Stimulated activated naive CD4-positive, alpha-beta T cell (primary cell): Measurements from ENCODE around the gene GRK1.

Experiments used
- DNase-seq, 6 experiments: peaks; one replicate each; lab custom pipeline; 2025; lab: John Stamatoyannopoulos, UW

The GRK1 gene

GRCh38 chr13:113632706-113633484, 34.1 kb upstream of the GRK1 start:
- DNase-seq, result no peak

GRCh38 chr13:113633485-113633873, 33.5 kb upstream of the GRK1 start:
- DNase-seq, result no peak

- DNase-seq, result peak in 3 of 6 experiments; percentile 82 to 84 (median 84)
Observed at GRCh38 chr13:113634279-113635047, 32.6 kb upstream of the GRK1 start.

GRCh38 chr13:113635048-113635420, 32.0 kb upstream of the GRK1 start:
- no peak for DNase-seq

GRCh38 chr13:113635709-113636108, 31.3 kb upstream of the GRK1 start:
- DNase-seq, result no peak

- no peak for DNase-seq
Observed at GRCh38 chr13:113636266-113636963, 30.6 kb upstream of the GRK1 start.

GRCh38 chr13:113637262-113638160, 29.5 kb upstream of the GRK1 start:
- DNase-seq, result no peak

GRCh38 chr13:113638173-113638746, 28.8 kb upstream of the GRK1 start:
- no peak for DNase-seq

GRCh38 chr13:113638806-113639205, 28.2 kb upstream of the GRK1 start:
- no peak for DNase-seq

- DNase-seq, result no peak
Observed at GRCh38 chr13:113639616-113640262, 27.3 kb upstream of the GRK1 start.

- DNase-seq, result no peak
Observed at GRCh38 chr13:113641426-113641825, 25.6 kb upstream of the GRK1 start.

GRCh38 chr13:113642563-113642962, 24.5 kb upstream of the GRK1 start:
- DNase-seq, result no peak

- no peak for DNase-seq
Observed at GRCh38 chr13:113643593-113643992, 23.4 kb upstream of the GRK1 start.

GRCh38 chr13:113644800-113645199, 22.2 kb upstream of the GRK1 start:
- no peak for DNase-seq

GRCh38 chr13:113645329-113645728, 21.7 kb upstream of the GRK1 start:
- no peak for DNase-seq

GRCh38 chr13:113646376-113646775, 20.6 kb upstream of the GRK1 start:
- peak in 2 of 6 experiments; percentile 10 to 38 for DNase-seq

GRCh38 chr13:113646921-113647340, 20.1 kb upstream of the GRK1 start:
- DNase-seq, result peak in 2 of 6 experiments; percentile 20 to 38

GRCh38 chr13:113647351-113648215, 19.4 kb upstream of the GRK1 start:
- no peak for DNase-seq

GRCh38 chr13:113648216-113648610, 18.8 kb upstream of the GRK1 start:
- no peak for DNase-seq

- DNase-seq, result no peak
Observed at GRCh38 chr13:113649212-113649611, 17.8 kb upstream of the GRK1 start.
